GM12878 (cell line): Measurements from ENCODE around the gene KDM2A.

Source experiments
- CEBPB ChIP-seq, 2 experiments: fragments of 150-350 bp in 1 of 2; IDR thresholded peaks; 2 replicates each; pipeline ENCODE4 v1.6.1; 2012 to 2014; ENCODE audit warnings: low read depth in 2 of 2, low read length in 2 of 2, borderline replicate concordance in 1 of 2, inconsistent platforms in 1 of 2
- CHD2 ChIP-seq: IDR thresholded peaks from 2 replicates; pipeline ENCODE4 v1.6.1; 2011; ENCODE audit warnings: low read depth, low read length, improper control_type of control experiment, borderline replicate concordance
- EP300 ChIP-seq, 2 experiments: fragments of 150-350 bp in 1 of 2; IDR thresholded peaks; 2 replicates each; pipeline ENCODE4 v1.6.1; 2011 to 2012; ENCODE audit warnings: low read depth in 2 of 2, low read length in 2 of 2, borderline replicate concordance in 1 of 2, improper control_type of control experiment in 1 of 2, inconsistent platforms in 1 of 2; ENCODE audit not compliant: control insufficient read depth in 1 of 2
- KLF5 ChIP-seq: fragments of 450-650 bp; IDR thresholded peaks from 2 replicates; pipeline ENCODE4 v1.6.1; 2014; ENCODE audit warnings: mild to moderate bottlenecking; ENCODE audit not compliant: partially characterized antibody
- POLR2A ChIP-seq: IDR thresholded peaks from 2 replicates; pipeline ENCODE4 v1.6.1; 2011; ENCODE audit warnings: low read depth, mild to moderate bottlenecking, low read length
- POLR2AphosphoS5 ChIP-seq: IDR thresholded peaks from 2 replicates; pipeline ENCODE4 v1.6.1; 2011; ENCODE audit warnings: mild to moderate bottlenecking, low read length, inconsistent platforms
- SP1 ChIP-seq: IDR thresholded peaks from one replicate; pipeline ENCODE4 v1.6.1; 2011; ENCODE audit warnings: low read depth, low read length
- ZBTB4 ChIP-seq: fragments of 450-650 bp; formaldehyde crosslinking; IDR thresholded peaks from 2 replicates; pipeline ENCODE4 v1.4.0; 2022; ENCODE audit warnings: mild to moderate bottlenecking, moderate library complexity
- TF ChIP-seq, protein P1 (sequence below): fragments of 450-650 bp; IDR thresholded peaks from 2 replicates; pipeline ENCODE4 v1.6.1; 2017; ENCODE audit warnings: antibody characterized with exemption, mild to moderate bottlenecking, moderate library complexity
- TF ChIP-seq, protein P2 (sequence below): fragments of 450-650 bp; IDR thresholded peaks from 2 replicates; pipeline ENCODE4 v1.6.1; 2018; ENCODE audit warnings: mild to moderate bottlenecking, low read depth, moderate library complexity; ENCODE audit not compliant: partially characterized antibody
- TF ChIP-seq, protein P3 (sequence below): IDR thresholded peaks from 2 replicates; pipeline ENCODE4 v1.6.1; 2012; ENCODE audit warnings: mild to moderate bottlenecking, low read depth, low read length

DNA sequence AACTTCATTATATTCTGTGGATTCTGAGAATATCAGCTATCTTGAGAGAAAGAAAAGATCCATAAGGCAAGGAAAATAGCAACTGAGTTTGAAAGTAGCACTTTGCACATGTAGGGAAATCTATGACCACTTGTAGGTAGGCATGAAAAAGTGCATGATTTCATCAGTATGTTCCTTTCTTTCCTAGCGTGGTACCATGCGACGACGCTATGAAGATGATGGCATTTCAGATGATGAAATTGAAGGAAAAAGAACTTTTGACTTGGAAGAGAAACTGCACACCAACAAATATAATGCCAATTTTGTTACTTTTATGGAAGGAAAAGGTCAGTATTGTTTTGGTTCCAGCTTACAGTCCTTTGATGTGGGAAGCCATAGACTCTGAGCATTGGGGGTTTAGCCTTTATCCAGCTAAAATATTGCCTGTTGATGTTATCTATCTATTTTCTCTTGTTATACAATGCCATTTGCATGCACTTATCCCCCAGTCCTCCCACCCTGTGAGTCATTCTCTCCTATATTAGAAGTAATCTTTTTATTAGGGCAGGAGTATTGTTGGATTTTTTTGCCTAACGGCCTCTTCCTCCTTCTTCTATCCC lies 60.9 kb downstream of the KDM2A start:
- TF ChIP-seq, protein P1, sequence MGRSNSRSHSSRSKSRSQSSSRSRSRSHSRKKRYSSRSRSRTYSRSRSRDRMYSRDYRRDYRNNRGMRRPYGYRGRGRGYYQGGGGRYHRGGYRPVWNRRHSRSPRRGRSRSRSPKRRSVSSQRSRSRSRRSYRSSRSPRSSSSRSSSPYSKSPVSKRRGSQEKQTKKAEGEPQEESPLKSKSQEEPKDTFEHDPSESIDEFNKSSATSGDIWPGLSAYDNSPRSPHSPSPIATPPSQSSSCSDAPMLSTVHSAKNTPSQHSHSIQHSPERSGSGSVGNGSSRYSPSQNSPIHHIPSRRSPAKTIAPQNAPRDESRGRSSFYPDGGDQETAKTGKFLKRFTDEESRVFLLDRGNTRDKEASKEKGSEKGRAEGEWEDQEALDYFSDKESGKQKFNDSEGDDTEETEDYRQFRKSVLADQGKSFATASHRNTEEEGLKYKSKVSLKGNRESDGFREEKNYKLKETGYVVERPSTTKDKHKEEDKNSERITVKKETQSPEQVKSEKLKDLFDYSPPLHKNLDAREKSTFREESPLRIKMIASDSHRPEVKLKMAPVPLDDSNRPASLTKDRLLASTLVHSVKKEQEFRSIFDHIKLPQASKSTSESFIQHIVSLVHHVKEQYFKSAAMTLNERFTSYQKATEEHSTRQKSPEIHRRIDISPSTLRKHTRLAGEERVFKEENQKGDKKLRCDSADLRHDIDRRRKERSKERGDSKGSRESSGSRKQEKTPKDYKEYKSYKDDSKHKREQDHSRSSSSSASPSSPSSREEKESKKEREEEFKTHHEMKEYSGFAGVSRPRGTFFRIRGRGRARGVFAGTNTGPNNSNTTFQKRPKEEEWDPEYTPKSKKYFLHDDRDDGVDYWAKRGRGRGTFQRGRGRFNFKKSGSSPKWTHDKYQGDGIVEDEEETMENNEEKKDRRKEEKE: no peak
- TF ChIP-seq POLR2A (no peak), POLR2AphosphoS5 (no peak), EP300 (IDR thresholded peaks at IDR 0.05; ENCODE audit: borderline replicate concordance in 1 of 2, control insufficient read depth in 1 of 2, low read depth in 2 of 2, low read length in 2 of 2) (no peak), KLF5 (no peak), CEBPB (IDR thresholded peaks at IDR 0.05; ENCODE audit: borderline replicate concordance in 1 of 2, low read depth in 2 of 2, low read length in 2 of 2) (no peak), CHD2 (no peak), ZBTB4 (CRISPR knock-in tag) (no peak), SP1 (no peak)
- TF ChIP-seq, protein P2, sequence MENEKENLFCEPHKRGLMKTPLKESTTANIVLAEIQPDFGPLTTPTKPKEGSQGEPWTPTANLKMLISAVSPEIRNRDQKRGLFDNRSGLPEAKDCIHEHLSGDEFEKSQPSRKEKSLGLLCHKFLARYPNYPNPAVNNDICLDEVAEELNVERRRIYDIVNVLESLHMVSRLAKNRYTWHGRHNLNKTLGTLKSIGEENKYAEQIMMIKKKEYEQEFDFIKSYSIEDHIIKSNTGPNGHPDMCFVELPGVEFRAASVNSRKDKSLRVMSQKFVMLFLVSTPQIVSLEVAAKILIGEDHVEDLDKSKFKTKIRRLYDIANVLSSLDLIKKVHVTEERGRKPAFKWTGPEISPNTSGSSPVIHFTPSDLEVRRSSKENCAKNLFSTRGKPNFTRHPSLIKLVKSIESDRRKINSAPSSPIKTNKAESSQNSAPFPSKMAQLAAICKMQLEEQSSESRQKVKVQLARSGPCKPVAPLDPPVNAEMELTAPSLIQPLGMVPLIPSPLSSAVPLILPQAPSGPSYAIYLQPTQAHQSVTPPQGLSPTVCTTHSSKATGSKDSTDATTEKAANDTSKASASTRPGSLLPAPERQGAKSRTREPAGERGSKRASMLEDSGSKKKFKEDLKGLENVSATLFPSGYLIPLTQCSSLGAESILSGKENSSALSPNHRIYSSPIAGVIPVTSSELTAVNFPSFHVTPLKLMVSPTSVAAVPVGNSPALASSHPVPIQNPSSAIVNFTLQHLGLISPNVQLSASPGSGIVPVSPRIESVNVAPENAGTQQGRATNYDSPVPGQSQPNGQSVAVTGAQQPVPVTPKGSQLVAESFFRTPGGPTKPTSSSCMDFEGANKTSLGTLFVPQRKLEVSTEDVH: no peak
- TF ChIP-seq, protein P3, sequence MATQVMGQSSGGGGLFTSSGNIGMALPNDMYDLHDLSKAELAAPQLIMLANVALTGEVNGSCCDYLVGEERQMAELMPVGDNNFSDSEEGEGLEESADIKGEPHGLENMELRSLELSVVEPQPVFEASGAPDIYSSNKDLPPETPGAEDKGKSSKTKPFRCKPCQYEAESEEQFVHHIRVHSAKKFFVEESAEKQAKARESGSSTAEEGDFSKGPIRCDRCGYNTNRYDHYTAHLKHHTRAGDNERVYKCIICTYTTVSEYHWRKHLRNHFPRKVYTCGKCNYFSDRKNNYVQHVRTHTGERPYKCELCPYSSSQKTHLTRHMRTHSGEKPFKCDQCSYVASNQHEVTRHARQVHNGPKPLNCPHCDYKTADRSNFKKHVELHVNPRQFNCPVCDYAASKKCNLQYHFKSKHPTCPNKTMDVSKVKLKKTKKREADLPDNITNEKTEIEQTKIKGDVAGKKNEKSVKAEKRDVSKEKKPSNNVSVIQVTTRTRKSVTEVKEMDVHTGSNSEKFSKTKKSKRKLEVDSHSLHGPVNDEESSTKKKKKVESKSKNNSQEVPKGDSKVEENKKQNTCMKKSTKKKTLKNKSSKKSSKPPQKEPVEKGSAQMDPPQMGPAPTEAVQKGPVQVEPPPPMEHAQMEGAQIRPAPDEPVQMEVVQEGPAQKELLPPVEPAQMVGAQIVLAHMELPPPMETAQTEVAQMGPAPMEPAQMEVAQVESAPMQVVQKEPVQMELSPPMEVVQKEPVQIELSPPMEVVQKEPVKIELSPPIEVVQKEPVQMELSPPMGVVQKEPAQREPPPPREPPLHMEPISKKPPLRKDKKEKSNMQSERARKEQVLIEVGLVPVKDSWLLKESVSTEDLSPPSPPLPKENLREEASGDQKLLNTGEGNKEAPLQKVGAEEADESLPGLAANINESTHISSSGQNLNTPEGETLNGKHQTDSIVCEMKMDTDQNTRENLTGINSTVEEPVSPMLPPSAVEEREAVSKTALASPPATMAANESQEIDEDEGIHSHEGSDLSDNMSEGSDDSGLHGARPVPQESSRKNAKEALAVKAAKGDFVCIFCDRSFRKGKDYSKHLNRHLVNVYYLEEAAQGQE: no peak
